Body of pancreas (tissue), 4 donors: ENCODE measurements around the gene ATXN7.

Experiments used
- POLR2A ChIP-seq, 3 donors: fragments of 450-650 bp; IDR thresholded peaks; one replicate each; pipeline ENCODE4 v1.6.1; 2016; ENCODE audit warnings: antibody characterized with exemption in 3 of 3, mild to moderate bottlenecking in 2 of 3
- TF ChIP-seq, protein P1 (sequence below), 7 experiments: fragments of 450-650 bp in 4 of 7; fragments of 200-600 bp in 3 of 7; sonication (generic) in 3 of 7; IDR thresholded peaks; one replicate each; pipeline ENCODE4 v1.5.1; 2016 to 2019; ENCODE audit warnings: antibody characterized with exemption in 7 of 7

DNA sequence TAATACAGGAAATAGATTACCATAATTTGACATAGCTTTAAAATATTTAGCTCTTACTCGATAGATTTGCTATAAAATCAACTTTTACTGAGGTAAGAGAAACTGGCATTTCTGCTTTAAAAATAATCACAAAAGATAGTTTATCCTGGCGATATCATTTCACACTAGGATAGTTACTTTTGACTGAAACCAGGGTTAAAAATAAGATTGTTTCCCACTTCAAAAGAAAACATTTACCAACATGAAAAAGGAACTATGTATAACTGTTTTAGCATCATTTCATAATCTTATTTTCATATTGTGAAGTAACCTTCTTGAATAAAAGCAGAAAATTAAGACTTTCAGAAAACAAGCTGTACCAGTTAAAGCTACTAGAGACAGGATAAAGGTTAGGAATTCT is 144.3 kb downstream of the ATXN7 start:
- TF ChIP-seq, protein P1, sequence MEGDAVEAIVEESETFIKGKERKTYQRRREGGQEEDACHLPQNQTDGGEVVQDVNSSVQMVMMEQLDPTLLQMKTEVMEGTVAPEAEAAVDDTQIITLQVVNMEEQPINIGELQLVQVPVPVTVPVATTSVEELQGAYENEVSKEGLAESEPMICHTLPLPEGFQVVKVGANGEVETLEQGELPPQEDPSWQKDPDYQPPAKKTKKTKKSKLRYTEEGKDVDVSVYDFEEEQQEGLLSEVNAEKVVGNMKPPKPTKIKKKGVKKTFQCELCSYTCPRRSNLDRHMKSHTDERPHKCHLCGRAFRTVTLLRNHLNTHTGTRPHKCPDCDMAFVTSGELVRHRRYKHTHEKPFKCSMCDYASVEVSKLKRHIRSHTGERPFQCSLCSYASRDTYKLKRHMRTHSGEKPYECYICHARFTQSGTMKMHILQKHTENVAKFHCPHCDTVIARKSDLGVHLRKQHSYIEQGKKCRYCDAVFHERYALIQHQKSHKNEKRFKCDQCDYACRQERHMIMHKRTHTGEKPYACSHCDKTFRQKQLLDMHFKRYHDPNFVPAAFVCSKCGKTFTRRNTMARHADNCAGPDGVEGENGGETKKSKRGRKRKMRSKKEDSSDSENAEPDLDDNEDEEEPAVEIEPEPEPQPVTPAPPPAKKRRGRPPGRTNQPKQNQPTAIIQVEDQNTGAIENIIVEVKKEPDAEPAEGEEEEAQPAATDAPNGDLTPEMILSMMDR (IDR thresholded peaks at IDR 0.05): no peak
- TF ChIP-seq POLR2A (IDR thresholded peaks at IDR 0.05): no peak
